Stimulated activated CD8-positive, alpha-beta memory T cell treated with anti-CD3 and anti-CD28 coated beads, Interleukin-15, amount 100 ng/mL, for 1 hour (primary cell): Measurements from ENCODE around the gene EHD1.

Source experiments
- DNase-seq: peaks from one replicate; pipeline ENCODE4 v3.0.0-alpha.2; 2020; ENCODE audit warnings: low read depth

EHD1 gene

GRCh38 chr11:64909653-64910343 is 31.4 kb upstream of the EHD1 start:
- DNase-seq, result no peak

- no peak for DNase-seq
These were observed 30.3 kb upstream of the EHD1 start for GRCh38 chr11:64908766-64909165.

GRCh38 chr11:64906314-64906635 is 27.9 kb upstream of the EHD1 start:
- DNase-seq, result no peak

GRCh38 chr11:64905516-64906313 is 27.3 kb upstream of the EHD1 start:
- no peak for DNase-seq

GRCh38 chr11:64903291-64903833 is 24.9 kb upstream of the EHD1 start:
- no peak for DNase-seq

- no peak for DNase-seq
These were observed 23.9 kb upstream of the EHD1 start for GRCh38 chr11:64902102-64902900.

GRCh38 chr11:64900774-64901173 is 22.4 kb upstream of the EHD1 start:
- no peak for DNase-seq

GRCh38 chr11:64900263-64900678 is 21.9 kb upstream of the EHD1 start:
- peak; percentile 38 for DNase-seq

GRCh38 chr11:64898541-64898940 is 20.1 kb upstream of the EHD1 start:
- DNase-seq, result no peak

GRCh38 chr11:64898076-64898445 is 19.6 kb upstream of the EHD1 start:
- no peak for DNase-seq

- no peak for DNase-seq
These were observed 19.1 kb upstream of the EHD1 start for GRCh38 chr11:64897381-64898075.

- DNase-seq, result no peak
These were observed 18.1 kb upstream of the EHD1 start for GRCh38 chr11:64896448-64897022.

GRCh38 chr11:64894812-64895452 is 16.5 kb upstream of the EHD1 start:
- no peak for DNase-seq

GRCh38 chr11:64894070-64894811 is 15.8 kb upstream of the EHD1 start:
- peak; percentile 93 for DNase-seq

GRCh38 chr11:64893194-64894069 is 15.0 kb upstream of the EHD1 start:
- DNase-seq, result no peak

- DNase-seq, result no peak
These were observed 14.4 kb upstream of the EHD1 start for GRCh38 chr11:64892838-64893193.

- DNase-seq, result no peak
These were observed 14.0 kb upstream of the EHD1 start for GRCh38 chr11:64892411-64892831.

- DNase-seq, result no peak
These were observed 13.5 kb upstream of the EHD1 start for GRCh38 chr11:64891880-64892279.

- no peak for DNase-seq
These were observed 12.9 kb upstream of the EHD1 start for GRCh38 chr11:64891215-64891848.
